Right kidney (tissue), 1 donor: ENCODE data around the gene INVS.
"Not testable (repeated sequence)": the region's sequence is repeated elsewhere in the genome, so short reads cannot be mapped to it uniquely, and the experiment has no call there.

Source experiments
- DNase-seq: peaks from one replicate; pipeline ENCODE4 v3.0.0-alpha.2; 2016

Gene INVS

GRCh38 chr9:100338736-100339135 is 239.7 kb downstream of the INVS start:
- DNase-seq, result not testable (repeated sequence)

- DNase-seq, result no peak
These were observed 241.2 kb downstream of the INVS start for GRCh38 chr9:100340224-100340623.

- DNase-seq, result no peak
These were observed 242.8 kb downstream of the INVS start for GRCh38 chr9:100341889-100342288.

GRCh38 chr9:100346836-100347235 is 247.8 kb downstream of the INVS start:
- DNase-seq, result no peak

GRCh38 chr9:100350188-100350587 is 251.1 kb downstream of the INVS start:
- DNase-seq, result no peak
